K562 (cell line): ENCODE data around the gene FCHO2. TPM values are rescaled to one million over a fixed set of nuclear protein-coding genes. Genes with fewer than 3 reads are reported as not detected.

Experiments
- C11orf30 ChIP-seq: fragments of 450-650 bp; IDR thresholded peaks from 2 replicates; pipeline ENCODE4 v1.6.1; 2016; ENCODE audit warnings: low read depth, mild to moderate bottlenecking
- FOXM1 ChIP-seq, 2 experiments: fragments of 450-650 bp in 1 of 2; sonication (generic) in 1 of 2; formaldehyde crosslinking in 1 of 2; IDR thresholded peaks; 2 replicates each; pipeline versions ENCODE4 v1.6.1 to v1.9.0; 2017 to 2022; ENCODE audit warnings: low read depth in 2 of 2, mild to moderate bottlenecking in 2 of 2, missing genetic modification reagents in 1 of 2, moderate library complexity in 1 of 2
- MCM5 ChIP-seq: fragments of 450-650 bp; IDR thresholded peaks from 2 replicates; pipeline ENCODE4 v1.6.1; 2016; ENCODE audit warnings: low read depth
- MGA ChIP-seq: fragments of 450-650 bp; IDR thresholded peaks from 2 replicates; pipeline ENCODE4 v1.6.1; 2016; ENCODE audit warnings: mild to moderate bottlenecking, moderate library complexity
- NCOA6 ChIP-seq: fragments of 450-650 bp; IDR thresholded peaks from 2 replicates; pipeline ENCODE4 v1.6.1; 2017; ENCODE audit warnings: mild to moderate bottlenecking
- NR2C1 ChIP-seq, 2 experiments: fragments of 450-650 bp; IDR thresholded peaks; 2 replicates each; pipeline ENCODE4 v1.6.1; 2017; ENCODE audit warnings: mild to moderate bottlenecking in 2 of 2, antibody characterized with exemption in 1 of 2, inconsistent platforms in 1 of 2, missing compliant biosample characterization in 1 of 2, missing genetic modification characterization in 1 of 2
- TOE1 ChIP-seq, 2 experiments: fragments of 450-650 bp in 1 of 2; sonication (generic) in 1 of 2; formaldehyde crosslinking in 1 of 2; IDR thresholded peaks; 2 replicates each; pipeline versions ENCODE4 v1.7.1 to v1.8.0; 2016 to 2022; ENCODE audit warnings: borderline replicate concordance in 2 of 2, mild to moderate bottlenecking in 2 of 2, antibody characterized with exemption in 1 of 2, inconsistent platforms in 1 of 2, low read depth in 1 of 2, missing genetic modification reagents in 1 of 2, moderate library complexity in 1 of 2
- ZNF277 ChIP-seq: fragments of 250-450 bp; sonication (Bioruptor Pico); IDR thresholded peaks from 2 replicates; pipeline ENCODE4 v1.8.0; 2022; ENCODE audit warnings: inconsistent platforms, mild to moderate bottlenecking, moderate library complexity, borderline replicate concordance
- polyA plus RNA-seq, 8 experiments: library from polyadenylated mRNA; depleted of rRNA in 4 of 8; stranded (reverse) in 5 of 8; unstranded in 3 of 8; fragments of >200 nt; fragmentation: Nextera tagmentation in 2 of 8; fragmentation: Illumina TruSeq in 1 of 8; extraction: Ambion mirVana in 2 of 8; extraction: Trizol in 1 of 8; gene quantifications; 2 replicates each; pipeline versions ENCODE4 v1.2.1 to v1.2.3, GENCODE V29; 2011 to 2014; ENCODE audit warnings: inconsistent platforms in 1 of 8, missing spikeins in 1 of 8
- total RNA-seq, 7 experiments: library from RNA; depleted of rRNA in 6 of 7; stranded (reverse); fragments of >200 nt in 6 of 7; fragmentation: Illumina TruSeq in 2 of 7; extraction: Trizol in 2 of 7; gene quantifications; 2 replicates each; pipeline versions ENCODE4 v1.2.1 to v1.2.3, GENCODE V29; 2011 to 2021; ENCODE audit warnings: low replicate concordance in 1 of 7
- TF ChIP-seq, protein P1 (sequence below): fragments of 250-450 bp; sonication (Bioruptor Pico); IDR thresholded peaks from 2 replicates; pipeline ENCODE4 v1.9.0; 2021; ENCODE audit warnings: mild to moderate bottlenecking, inconsistent platforms

Gene FCHO2
- total and polyA plus RNA-seq, 9 of the 15 experiments (the other 6 are each of a cell fraction or from before 2014, with no cell fraction given): 4.4 to 13.4 (median 8.3) TPM

GRCh38 chr5:73110190-73110589 is 154.3 kb downstream of the FCHO2 start (continued):
- TF ChIP-seq NR2C1 (IDR thresholded peaks at IDR 0.05) (no peak), NR2C1 (tag; IDR thresholded peaks at IDR 0.05) (no peak), MGA (no peak), C11orf30 (no peak), NCOA6 (no peak), ZNF277 (CRISPR knock-in tag) (no peak), MCM5 (no peak), TOE1 (IDR thresholded peaks at IDR 0.05; ENCODE audit: borderline replicate concordance) (no peak), TOE1 (CRISPR knock-in tag; IDR thresholded peaks at IDR 0.05; ENCODE audit: borderline replicate concordance, low read depth) (no peak), FOXM1 (IDR thresholded peaks at IDR 0.05; ENCODE audit: low read depth) (no peak), FOXM1 (CRISPR knock-in tag; IDR thresholded peaks at IDR 0.05; ENCODE audit: low read depth) (no peak)
- TF ChIP-seq, protein P1, sequence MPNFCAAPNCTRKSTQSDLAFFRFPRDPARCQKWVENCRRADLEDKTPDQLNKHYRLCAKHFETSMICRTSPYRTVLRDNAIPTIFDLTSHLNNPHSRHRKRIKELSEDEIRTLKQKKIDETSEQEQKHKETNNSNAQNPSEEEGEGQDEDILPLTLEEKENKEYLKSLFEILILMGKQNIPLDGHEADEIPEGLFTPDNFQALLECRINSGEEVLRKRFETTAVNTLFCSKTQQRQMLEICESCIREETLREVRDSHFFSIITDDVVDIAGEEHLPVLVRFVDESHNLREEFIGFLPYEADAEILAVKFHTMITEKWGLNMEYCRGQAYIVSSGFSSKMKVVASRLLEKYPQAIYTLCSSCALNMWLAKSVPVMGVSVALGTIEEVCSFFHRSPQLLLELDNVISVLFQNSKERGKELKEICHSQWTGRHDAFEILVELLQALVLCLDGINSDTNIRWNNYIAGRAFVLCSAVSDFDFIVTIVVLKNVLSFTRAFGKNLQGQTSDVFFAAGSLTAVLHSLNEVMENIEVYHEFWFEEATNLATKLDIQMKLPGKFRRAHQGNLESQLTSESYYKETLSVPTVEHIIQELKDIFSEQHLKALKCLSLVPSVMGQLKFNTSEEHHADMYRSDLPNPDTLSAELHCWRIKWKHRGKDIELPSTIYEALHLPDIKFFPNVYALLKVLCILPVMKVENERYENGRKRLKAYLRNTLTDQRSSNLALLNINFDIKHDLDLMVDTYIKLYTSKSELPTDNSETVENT (CRISPR knock-in tag): no peak
